ENCODE results near the gene RRP36. TPM values are rescaled to one million over a fixed set of nuclear protein-coding genes. Genes with fewer than 3 reads are reported as not detected.

The RRP36 gene
- total and polyA plus RNA-seq, 12 donors: 29.6 to 109 (median 50.7) TPM

- no peak for TF ChIP-seq CTCF (IDR thresholded peaks at IDR 0.05)
- no peak for TF ChIP-seq POLR2A (IDR thresholded peaks at IDR 0.05)
- intact Hi-C loops (cut with DNase I): loop anchor here in 1 of 2 donors (5.0 kb wide), 1 partner anchor 80 kb away; no protein-coding TSS in a partner anchor
Measured at GRCh38 chr6:43061861-43062260, 40.4 kb downstream of the RRP36 start.

GRCh38 chr6:43062818-43063217, 41.4 kb downstream of the RRP36 start:
- no peaks in the 10 kb centered on the region for H3K9me3 ChIP-seq (replicated peaks in 1 of 3)
- TF ChIP-seq CTCF (IDR thresholded peaks at IDR 0.05) (no peak), POLR2A (IDR thresholded peaks at IDR 0.05) (no peak)
- peaks cover 0 to 20% of the 10 kb centered on the region in 2 donors for H3K36me3 ChIP-seq (replicated peaks in 1 of 2)
- intact Hi-C loops (cut with DNase I): loop anchor here in 1 of 2 donors (5.0 kb wide), 1 partner anchor 79 kb away; no protein-coding TSS in a partner anchor
- peaks cover 13 to 16% of the 10 kb centered on the region in 2 donors for H3K4me1 ChIP-seq (replicated peaks in 1 of 2)
- DNase-seq: no peak
- no peaks in the 10 kb centered on the region for H3K27me3 ChIP-seq
- H3K27ac ChIP-seq: no peak overlapping the region
- no peak overlapping the region for H3K4me3 ChIP-seq
- 92 to 94% (median 94%) methylated on average over 11 to 12 of the region's 12 CpGs for WGBS, 4 donors

More at GRCh38 chr6:43061861-43062260, 40.4 kb downstream of the RRP36 start:
- peaks cover 13 to 16% of the 10 kb centered on the region in 2 donors for H3K4me1 ChIP-seq (replicated peaks in 1 of 2)
- peaks cover 0 to 27% of the 10 kb centered on the region in 2 donors for H3K36me3 ChIP-seq (replicated peaks in 1 of 2)
- no peaks in the 10 kb centered on the region for H3K9me3 ChIP-seq (replicated peaks in 1 of 3)
- no peak overlapping the region for H3K4me3 ChIP-seq
- H3K27me3 ChIP-seq: no peaks in the 10 kb centered on the region
- DNase-seq: no peak
- no peak overlapping the region for H3K27ac ChIP-seq
- WGBS, 4 donors: 45 to 67% (median 64%) methylated on average over 2 of the region's 2 CpGs

GRCh38 chr6:43070028-43070632, 48.7 kb downstream of the RRP36 start:
- no peak overlapping the region for H3K4me3 ChIP-seq
- WGBS, 4 donors: 55 to 67% (median 60%) methylated on average over 6 of the region's 6 CpGs
- intact Hi-C loops (cut with DNase I): loop anchor here in 1 of 2 donors (5.0 kb wide), 1 partner anchor 77 kb away; no protein-coding TSS in a partner anchor
- H3K4me1 ChIP-seq (replicated peaks in 1 of 2): no peaks in the 10 kb centered on the region
- H3K27ac ChIP-seq: no peak overlapping the region
- H3K9me3 ChIP-seq (replicated peaks in 1 of 3): no peaks in the 10 kb centered on the region
- TF ChIP-seq POLR2A (IDR thresholded peaks at IDR 0.05) (no peak), CTCF (IDR thresholded peaks at IDR 0.05) (peak; percentile 25 to 53 (median 40))
- peaks cover 0 to 31% of the 10 kb centered on the region in 2 donors for H3K36me3 ChIP-seq (replicated peaks in 1 of 2)
- no peak for DNase-seq
- H3K27me3 ChIP-seq: no peaks in the 10 kb centered on the region

GRCh38 chr6:43074847-43075669, 53.6 kb downstream of the RRP36 start:
- no peaks in the 10 kb centered on the region for H3K9me3 ChIP-seq (replicated peaks in 1 of 3)
- intact Hi-C loops (cut with DNase I): loop anchor here in 1 of 2 donors (5.0 kb wide), 1 partner anchor 72 kb away; no protein-coding TSS in a partner anchor
- WGBS, 4 donors: 59 to 78% (median 69%) methylated on average over 2 to 6 of the region's 6 CpGs
- H3K4me1 ChIP-seq (replicated peaks in 1 of 2): peaks cover 0 to 4% of the 10 kb centered on the region in 2 donors
- TF ChIP-seq CTCF (IDR thresholded peaks at IDR 0.05) (no peak), POLR2A (IDR thresholded peaks at IDR 0.05) (no peak)
- no peak for DNase-seq
- H3K27ac ChIP-seq: no peak overlapping the region
- no peak overlapping the region for H3K4me3 ChIP-seq
- peaks cover 0 to 14% of the 10 kb centered on the region in 2 donors for H3K36me3 ChIP-seq (replicated peaks in 1 of 2)
- no peaks in the 10 kb centered on the region for H3K27me3 ChIP-seq
